ENCODE data around the gene SAMD11. TPM values are rescaled to one million over a fixed set of nuclear protein-coding genes. Genes with fewer than 3 reads are reported as not detected.
"Not testable (repeated sequence)": the region's sequence is repeated elsewhere in the genome, so short reads cannot be mapped to it uniquely, and the experiment has no call there.

SAMD11 gene
- total and polyA plus RNA-seq, 2 of the 8 experiments (the other 6 are each of a cell fraction or from before 2014, with no cell fraction given): 0.18 to 0.30 TPM

DNA sequence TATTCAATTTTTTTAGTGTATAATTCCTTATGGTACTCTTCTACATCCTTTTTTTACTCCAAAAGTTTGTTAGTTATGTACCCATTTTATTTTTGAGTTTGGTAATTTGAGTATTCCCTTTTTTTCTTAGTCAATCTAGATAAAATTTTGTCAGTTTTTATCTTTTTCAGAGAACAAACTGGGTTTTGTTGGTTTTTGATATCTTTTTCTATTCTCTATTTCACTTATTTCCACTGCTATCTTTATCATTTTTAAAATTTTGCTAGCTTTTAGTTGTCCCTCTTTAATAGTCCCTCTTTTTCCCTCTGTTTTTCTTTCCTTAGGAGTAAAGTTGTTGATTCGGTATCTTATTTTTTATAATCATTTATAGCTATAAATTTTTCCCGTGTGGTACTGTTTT lies 42.8 kb upstream of the SAMD11 start:
- H3K36me3 ChIP-seq (ENCODE audit: control insufficient read depth in 2 of 4, insufficient read depth in 4 of 4, low read length in 3 of 4); H3K23me2 ChIP-seq (ENCODE audit: low read depth, low read length); H3K27me3 ChIP-seq (replicated peaks in 1 of 4; ENCODE audit: control insufficient read depth in 3 of 4, extremely low read depth in 1 of 4, insufficient read depth in 3 of 4, low read length in 3 of 4); H4K20me1 ChIP-seq (replicated peaks in 1 of 2; ENCODE audit: control insufficient read depth in 1 of 2, insufficient read depth in 2 of 2, low read length in 2 of 2); H3K56ac ChIP-seq (replicated peaks; ENCODE audit: insufficient read length, low read depth, low read length); H3K23ac ChIP-seq (ENCODE audit: insufficient read length); H3K9me3 ChIP-seq (ENCODE audit: insufficient read depth in 2 of 2, low read depth in 1 of 2, low read length in 1 of 2); H2AK5ac ChIP-seq (ENCODE audit: low read depth, low read length); H4K91ac ChIP-seq (replicated peaks; ENCODE audit: insufficient read length, low read length); DNase-seq (ENCODE audit: low read depth in 1 of 2, low spot score in 2 of 2); H4K8ac ChIP-seq (ENCODE audit: extremely low read depth, insufficient read depth, low read length); H2BK5ac ChIP-seq (ENCODE audit: low read depth, low read length); H4K5ac ChIP-seq (ENCODE audit: insufficient read length, low read depth, low read length); H3K4me3 ChIP-seq (ENCODE audit: extremely low read depth in 1 of 4, insufficient read depth in 2 of 4, low read depth in 3 of 4, low read length in 4 of 4); H3K14ac ChIP-seq (ENCODE audit: insufficient read length); POLR2A ChIA-PET (ENCODE audit: partially characterized antibody); H3K27ac ChIP-seq (ENCODE audit: low read depth, low read length); H3K18ac ChIP-seq (ENCODE audit: extremely low read depth, low read length); H2BK20ac ChIP-seq (ENCODE audit: low read length); H3K79me2 ChIP-seq (ENCODE audit: control insufficient read depth in 1 of 2, insufficient read depth in 2 of 2, low read length in 2 of 2); FAIRE-seq; H3K9ac ChIP-seq (replicated peaks in 1 of 4; ENCODE audit: extremely low read depth in 1 of 4, low read depth in 3 of 4, low read length in 3 of 4); H3K4ac ChIP-seq (replicated peaks; ENCODE audit: insufficient read length, low read depth, low read length); H2BK120ac ChIP-seq (replicated peaks; ENCODE audit: low read depth, low read length); H3K4me2 ChIP-seq (ENCODE audit: insufficient read depth in 1 of 2, low read depth in 2 of 2, low read length in 2 of 2); H2BK15ac ChIP-seq (ENCODE audit: low read length); H3K4me1 ChIP-seq (replicated peaks in 1 of 4; ENCODE audit: control insufficient read depth in 3 of 4, insufficient read depth in 4 of 4, low read length in 3 of 4); H3K79me1 ChIP-seq (ENCODE audit: low read depth, low read length); CTCF ChIA-PET (ENCODE audit: partially characterized antibody); H2AFZ ChIP-seq (ENCODE audit: low read length); H2BK12ac ChIP-seq (ENCODE audit: low read depth, low read length): not testable (repeated sequence)
- 70% methylated on average over 2 of the region's 2 CpGs; no CpG with 5 or more reads in 1 of the 2 experiments for WGBS, 2 experiments (ENCODE audit: extremely low coverage in 1 of 2, insufficient coverage in 1 of 2, insufficient read length in 1 of 2, insufficient replicate concordance in 2 of 2, low coverage in 1 of 2, low lambda C conversion rate in 2 of 2, missing lambda C conversion rate in 1 of 2)
